ENCODE data around the gene SIL1.
"Not testable (repeated sequence)": the region's sequence is repeated elsewhere in the genome, so short reads cannot be mapped to it uniquely, and the experiment has no call there.

The SIL1 gene

DNA sequence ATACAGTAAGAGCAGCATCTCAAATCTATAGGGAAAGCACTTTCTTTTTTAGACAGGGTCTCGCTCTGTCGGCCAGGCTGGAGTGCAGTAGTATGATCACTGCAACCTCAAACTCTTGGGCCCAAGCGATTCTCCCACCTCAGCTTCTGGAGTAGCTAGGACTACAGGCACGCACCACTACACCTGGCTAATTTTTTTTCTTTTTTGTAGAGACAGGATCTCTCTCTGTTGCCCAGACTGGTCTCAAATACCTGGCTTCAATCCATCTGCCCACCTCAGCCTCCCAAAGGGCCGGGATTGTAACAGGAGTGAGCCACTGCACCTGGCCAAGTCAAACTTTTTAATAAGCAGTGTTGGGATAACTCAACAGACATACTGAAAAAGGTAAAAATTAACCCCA is 107.6 kb downstream of the SIL1 start:
- H3K4me3 ChIP-seq = no peak overlapping the region
- DNase-seq (ENCODE audit: low spot score in 2 of 2) = no peak
- no peaks in the 10 kb centered on the region for H3K27me3 ChIP-seq (ENCODE audit: low read depth)
- in situ Hi-C loops (cut with MboI; ENCODE audit: low sequenced_read_pairs) = no loop called here
- H3K9me3 ChIP-seq = no peaks in the 10 kb centered on the region; the same call in 1 of the 2 replicates
- no peaks in the 10 kb centered on the region for H3K36me3 ChIP-seq (replicated peaks)
- peaks cover 8% of the 10 kb centered on the region for H3K4me1 ChIP-seq

DNA sequence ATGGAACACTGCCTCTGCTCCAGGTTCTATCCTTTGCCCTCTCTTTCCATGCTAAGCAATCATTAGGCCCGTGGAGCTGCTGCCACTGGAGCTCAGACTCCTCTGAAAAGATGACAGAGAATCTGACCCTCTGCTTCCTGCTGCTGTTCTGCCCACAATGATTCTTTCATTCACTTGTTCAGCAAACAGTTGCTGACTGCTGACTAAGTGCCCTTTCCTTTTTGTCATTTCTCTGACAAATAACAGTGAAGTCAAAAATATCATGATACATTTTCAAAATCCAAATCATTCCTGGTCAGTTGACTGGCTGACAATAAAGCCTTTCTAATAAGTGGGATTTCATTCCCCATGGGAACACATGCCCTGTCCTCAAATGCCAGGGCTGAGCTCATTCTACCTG is 110.1 kb downstream of the SIL1 start:
- Histone ChIP-seq H3K27me3 (ENCODE audit: low read depth) (no peaks in the 10 kb centered on the region), H3K4me3 (no peak overlapping the region), H3K4me1 (peaks cover 8% of the 10 kb centered on the region), H3K9me3 (no peaks in the 10 kb centered on the region; the same call in 1 of the 2 replicates), H3K36me3 (replicated peaks) (no peaks in the 10 kb centered on the region)
- in situ Hi-C loops (cut with MboI; ENCODE audit: low sequenced_read_pairs) = no loop called here
- DNase-seq (ENCODE audit: low spot score in 2 of 2) = no peak

DNA sequence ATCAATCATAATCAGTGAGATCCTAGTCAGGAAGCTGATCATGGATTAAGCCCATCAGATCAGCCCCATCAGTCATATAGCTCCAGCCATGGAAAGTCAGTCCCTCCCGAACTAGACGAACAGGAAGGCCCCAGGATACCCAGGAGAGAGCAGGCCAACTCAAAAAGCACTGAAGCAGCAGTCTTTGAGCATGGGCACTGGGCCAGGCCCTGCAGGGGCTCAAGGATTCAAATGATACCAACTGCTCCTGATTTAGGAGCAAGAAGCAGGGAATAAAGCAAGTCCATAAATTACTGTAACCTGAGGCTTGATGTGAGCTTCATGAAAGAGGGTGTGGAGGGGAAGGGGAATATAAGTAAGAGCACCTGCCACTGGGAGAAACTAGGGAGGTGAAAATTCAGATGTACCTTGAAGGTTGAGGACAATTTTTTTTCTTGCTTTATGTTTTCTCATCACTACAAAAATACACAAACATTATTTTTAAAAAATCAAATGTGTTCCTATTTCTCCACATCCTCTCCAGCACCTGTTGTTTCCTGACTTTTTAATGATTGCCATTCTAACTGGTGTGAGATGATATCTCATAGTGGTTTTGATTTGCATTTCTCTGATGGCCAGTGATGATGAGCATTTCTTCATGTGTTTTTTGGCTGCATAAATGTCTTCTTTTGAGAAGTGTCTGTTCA is 115.2 kb downstream of the SIL1 start:
- H3K27me3 ChIP-seq (ENCODE audit: low read depth) = no peaks in the 10 kb centered on the region
- no peaks in the 10 kb centered on the region; the same call in 1 of the 2 replicates for H3K4me1 ChIP-seq
- H3K36me3 ChIP-seq (replicated peaks) = no peaks in the 10 kb centered on the region
- DNase-seq (ENCODE audit: low spot score in 2 of 2) = no peak
- in situ Hi-C loops (cut with MboI; ENCODE audit: low sequenced_read_pairs) = no loop called here
- no peak overlapping the region for H3K4me3 ChIP-seq
- no peaks in the 10 kb centered on the region; the same call in 1 of the 2 replicates for H3K9me3 ChIP-seq

DNA sequence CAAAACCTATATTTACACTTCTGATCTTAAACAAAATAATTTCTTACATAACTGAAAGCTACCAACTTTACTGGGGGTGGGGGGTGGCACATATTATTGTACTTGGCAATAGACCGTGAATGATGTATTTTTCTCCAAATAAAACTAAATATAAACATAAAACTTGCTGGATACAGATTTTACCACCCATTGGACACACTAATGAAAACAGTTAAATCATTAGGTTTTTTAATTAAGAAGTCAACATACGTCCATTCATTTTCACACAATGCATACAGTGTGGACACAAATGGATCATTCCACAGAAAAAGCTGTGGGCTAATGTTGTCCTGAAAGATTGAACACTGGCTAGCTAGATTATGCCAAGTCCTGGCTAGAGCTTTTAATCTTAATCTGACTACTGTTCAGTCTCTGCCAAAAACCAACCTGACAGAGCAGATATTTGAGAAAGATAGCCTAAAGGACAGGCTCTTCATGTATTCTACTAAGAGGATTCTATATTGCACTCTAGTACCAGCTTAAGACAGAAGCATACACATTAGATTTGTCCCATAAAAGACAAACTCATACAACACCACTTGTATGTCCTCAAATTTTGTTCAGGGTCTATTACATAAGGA is 118.1 kb downstream of the SIL1 start:
- no peaks in the 10 kb centered on the region for H3K36me3 ChIP-seq (replicated peaks)
- H3K27me3 ChIP-seq (ENCODE audit: low read depth) = no peaks in the 10 kb centered on the region
- in situ Hi-C loops (cut with MboI; ENCODE audit: low sequenced_read_pairs) = no loop called here
- no peak for DNase-seq (ENCODE audit: low spot score in 2 of 2)
- H3K9me3 ChIP-seq = no peaks in the 10 kb centered on the region
- no peak overlapping the region for H3K4me3 ChIP-seq
- no peaks in the 10 kb centered on the region; the same call in 1 of the 2 replicates for H3K4me1 ChIP-seq

GRCh38 chr5:139079225-139079990 is 118.8 kb downstream of the SIL1 start:
- Histone ChIP-seq H3K9me3 (no peaks in the 10 kb centered on the region), H3K4me1 (no peaks in the 10 kb centered on the region; the same call in 1 of the 2 replicates), H3K36me3 (replicated peaks) (no peaks in the 10 kb centered on the region), H3K4me3 (no peak overlapping the region), H3K27me3 (ENCODE audit: low read depth) (no peaks in the 10 kb centered on the region)
- in situ Hi-C loops (cut with MboI; ENCODE audit: low sequenced_read_pairs) = no loop called here
- DNase-seq (ENCODE audit: low spot score in 2 of 2) = no peak

GRCh38 chr5:139078345-139078744 is 119.8 kb downstream of the SIL1 start:
- H3K27me3 ChIP-seq (ENCODE audit: low read depth) = no peaks in the 10 kb centered on the region
- H3K4me1 ChIP-seq = no peaks in the 10 kb centered on the region; the same call in 1 of the 2 replicates
- no peaks in the 10 kb centered on the region for H3K36me3 ChIP-seq (replicated peaks)
- no peaks in the 10 kb centered on the region for H3K9me3 ChIP-seq
- no peak for DNase-seq (ENCODE audit: low spot score in 2 of 2)
- H3K4me3 ChIP-seq = no peak overlapping the region
- in situ Hi-C loops (cut with MboI; ENCODE audit: low sequenced_read_pairs) = no loop called here

DNA sequence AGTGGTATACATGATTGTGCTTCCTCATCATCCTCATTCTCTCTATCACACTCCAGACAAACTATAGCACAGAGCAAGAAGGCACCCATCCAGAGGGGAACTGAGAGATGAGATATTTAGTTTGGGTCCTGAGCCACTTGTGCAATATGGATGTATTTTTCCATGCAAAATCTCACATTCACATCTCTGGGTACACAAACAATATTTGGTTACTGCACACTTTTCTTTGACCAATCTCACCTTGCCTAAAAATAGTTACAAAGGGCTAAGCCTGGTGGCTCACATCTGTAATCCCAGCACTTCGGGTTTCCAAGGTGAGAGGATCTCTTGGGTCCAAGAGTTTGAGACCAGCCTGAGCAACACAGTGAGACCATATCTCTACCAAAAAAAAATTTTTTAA is 120.3 kb downstream of the SIL1 start:
- H3K36me3 ChIP-seq (replicated peaks) = no peaks in the 10 kb centered on the region
- H3K4me3 ChIP-seq = no peak overlapping the region
- no peaks in the 10 kb centered on the region for H3K9me3 ChIP-seq
- H3K27me3 ChIP-seq (ENCODE audit: low read depth) = no peaks in the 10 kb centered on the region
- no peaks in the 10 kb centered on the region; the same call in 1 of the 2 replicates for H3K4me1 ChIP-seq
- DNase-seq (ENCODE audit: low spot score in 2 of 2) = no peak
- in situ Hi-C loops (cut with MboI; ENCODE audit: low sequenced_read_pairs) = no loop called here

GRCh38 chr5:139076111-139076510 is 122.1 kb downstream of the SIL1 start:
- Histone ChIP-seq H3K4me1 (no peaks in the 10 kb centered on the region; the same call in 1 of the 2 replicates), H3K9me3 (no peaks in the 10 kb centered on the region), H3K36me3 (replicated peaks) (no peaks in the 10 kb centered on the region), H3K27me3 (ENCODE audit: low read depth) (no peaks in the 10 kb centered on the region), H3K4me3 (no peak overlapping the region)
- in situ Hi-C loops (cut with MboI; ENCODE audit: low sequenced_read_pairs) = no loop called here
- no peak for DNase-seq (ENCODE audit: low spot score in 2 of 2)

GRCh38 chr5:139075066-139076050 is 122.8 kb downstream of the SIL1 start:
- no peaks in the 10 kb centered on the region for H3K36me3 ChIP-seq (replicated peaks)
- peaks cover 1% of the 10 kb centered on the region; the same call in 1 of the 2 replicates for H3K4me1 ChIP-seq
- no peak overlapping the region for H3K4me3 ChIP-seq
- no peak for DNase-seq (ENCODE audit: low spot score in 2 of 2)
- in situ Hi-C loops (cut with MboI; ENCODE audit: low sequenced_read_pairs) = no loop called here
- H3K9me3 ChIP-seq = no peaks in the 10 kb centered on the region
- no peaks in the 10 kb centered on the region for H3K27me3 ChIP-seq (ENCODE audit: low read depth)

DNA sequence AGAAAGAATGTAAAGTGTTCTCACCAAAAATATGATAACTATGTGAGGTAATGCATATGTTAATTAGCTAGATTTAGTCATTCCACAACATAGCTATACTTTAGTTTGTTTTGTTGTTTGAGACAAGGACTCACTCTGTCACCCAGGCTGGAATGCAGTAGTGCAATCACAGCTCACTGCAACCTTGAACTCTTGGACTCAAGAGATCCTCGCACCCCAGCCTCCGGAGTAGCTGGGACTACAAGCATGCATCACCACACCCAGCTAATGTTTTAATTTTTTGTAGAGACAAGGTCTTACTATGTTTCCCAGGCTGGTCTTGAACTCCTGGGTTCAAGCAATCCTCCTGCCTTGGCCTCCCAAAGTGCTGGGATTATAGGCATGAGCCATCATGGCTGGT is 124.2 kb downstream of the SIL1 start:
- in situ Hi-C loops (cut with MboI; ENCODE audit: low sequenced_read_pairs); H3K4me1 ChIP-seq; DNase-seq (ENCODE audit: low spot score in 2 of 2); H3K27me3 ChIP-seq (ENCODE audit: low read depth); H3K9me3 ChIP-seq; H3K4me3 ChIP-seq; H3K36me3 ChIP-seq (replicated peaks): not testable (repeated sequence)

- no peaks in the 10 kb centered on the region for H3K36me3 ChIP-seq (replicated peaks)
- peaks cover 8% of the 10 kb centered on the region for H3K4me1 ChIP-seq
- no peak overlapping the region for H3K4me3 ChIP-seq
- H3K9me3 ChIP-seq = no peaks in the 10 kb centered on the region
- in situ Hi-C loops (cut with MboI; ENCODE audit: low sequenced_read_pairs) = no loop called here
- DNase-seq (ENCODE audit: low spot score in 2 of 2) = no peak
- H3K27me3 ChIP-seq (ENCODE audit: low read depth) = no peaks in the 10 kb centered on the region
Measured at GRCh38 chr5:139068494-139069151, 129.5 kb downstream of the SIL1 start.

- Histone ChIP-seq H3K27me3 (ENCODE audit: low read depth) (no peaks in the 10 kb centered on the region), H3K4me3 (no peak overlapping the region), H3K36me3 (replicated peaks) (no peaks in the 10 kb centered on the region), H3K4me1 (peaks cover 8% of the 10 kb centered on the region), H3K9me3 (no peaks in the 10 kb centered on the region)
- DNase-seq (ENCODE audit: low spot score in 2 of 2) = no peak
- in situ Hi-C loops (cut with MboI; ENCODE audit: low sequenced_read_pairs) = no loop called here
Measured at GRCh38 chr5:139068060-139068459, 130.1 kb downstream of the SIL1 start.

DNA sequence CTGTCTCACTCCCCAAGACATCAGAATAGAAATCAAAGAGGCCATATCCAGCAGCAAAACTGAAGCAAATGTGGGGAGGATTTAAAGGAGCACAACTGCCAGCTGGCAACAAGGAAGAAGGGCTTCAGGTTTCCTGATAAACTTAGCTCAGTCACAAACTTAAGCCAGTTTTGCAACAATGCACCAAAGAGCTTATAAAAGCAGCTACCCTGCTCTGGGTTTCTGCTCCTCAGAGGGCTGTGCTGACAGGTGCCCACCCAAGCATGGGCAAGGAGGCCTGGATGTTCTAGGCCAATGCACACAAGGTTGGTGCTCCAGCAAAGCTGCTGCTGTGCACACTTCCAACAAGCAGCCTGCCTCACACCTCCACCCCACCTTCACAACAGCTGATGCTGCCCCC is 132.9 kb downstream of the SIL1 start:
- Histone ChIP-seq H3K36me3 (replicated peaks) (no peaks in the 10 kb centered on the region), H3K9me3 (no peaks in the 10 kb centered on the region), H3K27me3 (ENCODE audit: low read depth) (no peaks in the 10 kb centered on the region), H3K4me3 (no peak overlapping the region), H3K4me1 (peaks cover 7% of the 10 kb centered on the region)
- DNase-seq (ENCODE audit: low spot score in 2 of 2) = no peak
- in situ Hi-C loops (cut with MboI; ENCODE audit: low sequenced_read_pairs) = no loop called here

Measured in HAP-1 (cell line).